Kidney (tissue), 14 donors: ENCODE data around the gene MLH3. TPM values are rescaled to one million over a fixed set of nuclear protein-coding genes. Genes with fewer than 3 reads are reported as not detected.

Experiments used
- DNase-seq, 5 donors: peaks; one replicate each; pipeline ENCODE4 v3.0.0-alpha.2; 2013 to 2020
- FAIRE-seq: peaks from 2 replicates; lab custom pipeline; 2012; peaks lifted over from hg19 to GRCh38; lab: Jason Lieb, UNC
- H3K27ac ChIP-seq, 2 donors: one replicate each; pipeline ENCODE4 v1.7.0; 2013; ENCODE audit warnings: low read depth in 2 of 2, low read length in 2 of 2, inconsistent platforms in 1 of 2
- H3K27me3 ChIP-seq: one replicate; pipeline ENCODE4 v1.7.1; 2013; ENCODE audit warnings: low read length, inconsistent platforms; ENCODE audit not compliant: control insufficient read depth, insufficient read depth
- H3K36me3 ChIP-seq, 3 donors: one replicate each; pipeline versions ENCODE4 v1.7.0 to v1.7.1; 2013; ENCODE audit warnings: low read length in 3 of 3, control low read depth in 1 of 3, inconsistent platforms in 1 of 3; ENCODE audit not compliant: insufficient read depth in 3 of 3, control insufficient read depth in 2 of 3
- H3K4me1 ChIP-seq, 3 donors: one replicate each; pipeline versions ENCODE4 v1.7.0 to v1.7.1; 2013; ENCODE audit warnings: low read length in 3 of 3, inconsistent platforms in 1 of 3, low read depth in 1 of 3; ENCODE audit not compliant: control insufficient read depth in 2 of 3, insufficient read depth in 2 of 3
- H3K4me3 ChIP-seq, 3 donors: one replicate each; pipeline versions ENCODE4 v1.7.0 to v1.8.1; 2013; ENCODE audit warnings: low read length in 3 of 3, control low read depth in 1 of 3, inconsistent platforms in 1 of 3
- H3K9ac ChIP-seq, 3 donors: one replicate each; pipeline versions ENCODE4 v1.7.0 to v1.7.1; 2013; ENCODE audit warnings: low read length in 3 of 3, control low read depth in 1 of 3, inconsistent platforms in 1 of 3
- H3K9me3 ChIP-seq, 3 donors: one replicate each; pipeline versions ENCODE4 v1.7.0 to v1.7.1; 2013; ENCODE audit warnings: low read length in 3 of 3, control low read depth in 1 of 3, inconsistent platforms in 1 of 3; ENCODE audit not compliant: control insufficient read depth in 2 of 3, insufficient read depth in 1 of 3
- intact Hi-C: fragments of 100-400 bp; cut with DNase I; formaldehyde crosslinking; loops from one replicate; pipeline ENCODE4 v1.11.1; 2022
- polyA plus RNA-seq: library from polyadenylated mRNA; stranded (reverse); fragments of 350-450 nt; fragmentation: Illumina TruSeq; extraction: RNeasy Lipid Tissue Mini Kit (QIAGEN cat#74804); gene quantifications from one replicate; pipeline ENCODE4 v1.2.3, GENCODE V29; 2014; ENCODE audit warnings: low read depth, low replicate concordance; ENCODE audit not compliant: insufficient read depth
- total RNA-seq: library from RNA; stranded (reverse); fragmentation: NEBNext Ultra II Directional; extraction: Animal tissue kit (Norgen Biotek cat#: 25700); gene quantifications from one replicate; pipeline ENCODE4 v1.2.1, GENCODE V29; 2021
- TF ChIP-seq, protein P1 (sequence below): IDR thresholded peaks from 3 replicates; pipeline ENCODE4 v1.5.1; 2012; ENCODE audit warnings: mild to moderate bottlenecking, moderate library complexity, borderline replicate concordance; ENCODE audit not compliant: insufficient read depth; ENCODE audit errors: extremely low read depth
- donor health status: control.
- donor health status: control.
- donor health status: control.
- donor health status: control.
- donor health status: control.
- donor health status: DM: yes; HTN: yes; CAD: no.
- donor health status: Normal renal cell carcinoma (clear cell type).

Gene MLH3
- total and polyA plus RNA-seq, 2 donors from 2014 or later = 21.7 to 31.2 TPM

DNA sequence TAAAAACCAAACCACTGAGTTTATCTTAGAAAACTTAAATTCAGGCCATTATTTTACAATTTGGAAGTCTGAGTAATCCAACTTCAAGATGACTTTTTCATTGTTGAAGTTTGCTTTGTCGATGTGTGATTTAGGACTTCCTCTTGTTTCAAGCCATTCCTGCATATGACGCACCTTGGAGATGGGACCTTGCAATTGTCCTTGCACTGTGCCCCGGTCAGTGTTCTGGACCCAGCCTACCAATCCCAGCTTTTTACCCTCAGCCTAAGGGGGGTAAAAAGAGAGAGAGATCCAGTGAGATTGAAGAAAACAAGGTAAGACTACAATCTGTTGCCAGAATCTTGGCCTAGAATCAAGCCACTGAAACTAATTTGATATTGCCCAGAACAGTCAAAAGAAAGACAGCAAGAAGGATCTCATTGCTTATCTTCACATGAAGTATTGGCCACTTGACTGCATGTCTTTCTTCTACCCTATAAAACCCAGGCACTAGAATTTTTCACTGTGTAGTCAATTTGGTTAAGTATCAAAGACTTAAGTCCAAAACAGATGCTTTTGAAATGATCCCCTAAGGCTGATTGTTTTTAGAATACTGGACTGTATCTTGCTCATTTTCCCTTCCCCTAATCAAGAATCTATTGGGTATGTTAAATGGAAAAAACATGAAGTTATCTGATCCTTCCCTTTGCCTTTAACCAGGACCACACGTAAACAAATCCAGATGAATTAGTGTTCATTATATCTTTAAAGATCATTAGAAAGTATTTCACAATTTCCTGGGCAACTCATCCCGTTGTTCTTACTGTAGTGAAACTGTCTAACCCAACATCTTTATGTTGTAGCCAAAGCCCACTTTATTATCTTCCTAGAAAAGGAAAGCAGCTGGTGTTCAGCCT, 2.4 kb upstream of the MLH3 start:
- H3K4me1 ChIP-seq = peaks cover 0 to 5% (median 3%) of the 10 kb centered on the region in 3 donors
- no peak overlapping the region for H3K4me3 ChIP-seq
- DNase-seq (peak in 1 of 5 donors; percentile 11), FAIRE-seq (no peak)
- H3K9ac ChIP-seq = no peak overlapping the region
- no peaks in the 10 kb centered on the region for H3K9me3 ChIP-seq
- H3K36me3 ChIP-seq = no peaks in the 10 kb centered on the region
- H3K27me3 ChIP-seq = no peaks in the 10 kb centered on the region
- intact Hi-C loops = no loop called here
- TF ChIP-seq, protein P1, sequence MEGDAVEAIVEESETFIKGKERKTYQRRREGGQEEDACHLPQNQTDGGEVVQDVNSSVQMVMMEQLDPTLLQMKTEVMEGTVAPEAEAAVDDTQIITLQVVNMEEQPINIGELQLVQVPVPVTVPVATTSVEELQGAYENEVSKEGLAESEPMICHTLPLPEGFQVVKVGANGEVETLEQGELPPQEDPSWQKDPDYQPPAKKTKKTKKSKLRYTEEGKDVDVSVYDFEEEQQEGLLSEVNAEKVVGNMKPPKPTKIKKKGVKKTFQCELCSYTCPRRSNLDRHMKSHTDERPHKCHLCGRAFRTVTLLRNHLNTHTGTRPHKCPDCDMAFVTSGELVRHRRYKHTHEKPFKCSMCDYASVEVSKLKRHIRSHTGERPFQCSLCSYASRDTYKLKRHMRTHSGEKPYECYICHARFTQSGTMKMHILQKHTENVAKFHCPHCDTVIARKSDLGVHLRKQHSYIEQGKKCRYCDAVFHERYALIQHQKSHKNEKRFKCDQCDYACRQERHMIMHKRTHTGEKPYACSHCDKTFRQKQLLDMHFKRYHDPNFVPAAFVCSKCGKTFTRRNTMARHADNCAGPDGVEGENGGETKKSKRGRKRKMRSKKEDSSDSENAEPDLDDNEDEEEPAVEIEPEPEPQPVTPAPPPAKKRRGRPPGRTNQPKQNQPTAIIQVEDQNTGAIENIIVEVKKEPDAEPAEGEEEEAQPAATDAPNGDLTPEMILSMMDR = no peak
- no peak overlapping the region for H3K27ac ChIP-seq

DNA sequence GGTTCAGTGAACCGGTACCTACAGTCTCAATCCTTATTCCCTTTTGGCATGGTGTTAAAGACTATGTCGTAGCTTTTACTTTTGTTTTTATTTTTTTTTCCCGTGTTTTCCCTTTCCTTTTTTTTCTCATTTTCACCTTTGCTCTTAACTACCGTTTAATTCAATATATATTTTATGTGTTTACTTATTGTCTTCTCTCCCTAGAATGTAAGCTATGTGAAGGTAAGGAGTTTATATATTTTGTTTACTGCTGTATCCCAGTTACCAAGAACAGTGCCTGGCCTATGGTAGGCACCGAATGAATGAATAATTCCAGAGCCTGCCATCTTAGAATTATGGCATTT, 261 bp upstream of the MLH3 start:
- H3K36me3 ChIP-seq = no peaks in the 10 kb centered on the region
- H3K9me3 ChIP-seq = no peaks in the 10 kb centered on the region
- no peaks in the 10 kb centered on the region for H3K27me3 ChIP-seq
- DNase-seq (no peak), FAIRE-seq (peak; percentile 32)
- H3K4me3 ChIP-seq = peak overlapping the region; percentile 55 to 78 (median 66)
- peaks cover 0 to 10% (median 3%) of the 10 kb centered on the region in 3 donors for H3K4me1 ChIP-seq
- H3K9ac ChIP-seq = peak overlapping the region in 2 of 3 donors; percentile 34 to 83
- intact Hi-C loops = no loop called here
- H3K27ac ChIP-seq = peak overlapping the region; percentile 93
- TF ChIP-seq, protein P1 = no peak

DNA sequence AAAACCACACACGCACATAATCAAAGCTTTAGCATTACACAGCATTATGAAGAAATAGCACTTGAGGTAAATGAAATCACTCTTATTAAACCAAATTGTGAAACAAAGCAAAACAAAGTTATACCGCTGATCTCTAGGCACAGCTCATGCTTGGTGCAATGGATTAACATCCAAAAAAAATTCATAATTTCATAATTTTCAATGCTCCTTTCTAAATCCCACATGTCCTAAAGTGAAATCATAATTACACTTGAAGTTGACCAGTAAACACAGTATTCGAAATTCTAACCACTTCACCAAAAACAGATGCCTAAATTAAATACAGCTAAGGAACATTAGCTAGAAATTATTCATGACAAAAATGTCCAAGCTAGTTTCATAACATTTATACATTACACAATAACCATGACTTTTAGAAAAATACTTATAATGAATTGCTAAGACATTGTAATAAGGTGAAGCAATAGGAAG, 1.5 kb downstream of the MLH3 start:
- Histone ChIP-seq H3K27me3 (no peaks in the 10 kb centered on the region), H3K9ac (no peak overlapping the region), H3K36me3 (no peaks in the 10 kb centered on the region), H3K4me3 (peak overlapping the region in 1 of 3 donors; percentile 78), H3K4me1 (peaks cover 0 to 13% (median 3%) of the 10 kb centered on the region in 3 donors), H3K27ac (no peak overlapping the region), H3K9me3 (no peaks in the 10 kb centered on the region)
- FAIRE-seq (no peak), DNase-seq (no peak)
- TF ChIP-seq, protein P1 = no peak
- intact Hi-C loops = no loop called here
